NCI-H524 (cell line): ENCODE measurements around the gene ATP6V1G3.

ENCODE experiments used
- DNase-seq, 2 experiments: peaks; one replicate each; lab custom pipeline; 2025; lab: John Stamatoyannopoulos, UW

Gene ATP6V1G3, protein sequence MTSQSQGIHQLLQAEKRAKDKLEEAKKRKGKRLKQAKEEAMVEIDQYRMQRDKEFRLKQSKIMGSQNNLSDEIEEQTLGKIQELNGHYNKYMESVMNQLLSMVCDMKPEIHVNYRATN

DNA sequence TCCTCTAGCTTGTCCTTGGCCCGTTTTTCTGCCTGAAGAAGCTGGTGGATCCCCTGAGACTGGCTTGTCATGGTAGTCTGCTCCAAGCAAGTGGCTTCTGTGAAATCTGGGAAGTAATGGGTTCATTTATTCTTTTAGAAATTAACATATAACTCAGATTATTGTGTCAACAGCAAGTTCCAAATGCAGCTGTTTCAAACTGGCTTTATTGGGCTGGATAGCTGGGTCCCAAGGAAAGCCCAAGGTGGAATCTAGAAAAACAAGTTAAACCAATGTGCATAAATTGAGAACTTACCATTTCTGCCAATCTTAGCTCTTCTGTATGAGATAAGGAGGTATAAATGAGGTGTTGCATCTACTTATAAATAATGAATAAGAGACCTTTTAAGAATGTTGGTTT, at the start of gene ATP6V1G3:
Gene ATP6V1G3, minus strand, starts transcription at position 101 of the 400 bp plus-strand sequence. Its CDS starts 30 bp downstream, at position 71.
- DNase-seq, result no peak

- DNase-seq, result no peak
These were observed 48.4 kb upstream of the ATP6V1G3 start for GRCh38 chr1:198588845-198589244.

DNA sequence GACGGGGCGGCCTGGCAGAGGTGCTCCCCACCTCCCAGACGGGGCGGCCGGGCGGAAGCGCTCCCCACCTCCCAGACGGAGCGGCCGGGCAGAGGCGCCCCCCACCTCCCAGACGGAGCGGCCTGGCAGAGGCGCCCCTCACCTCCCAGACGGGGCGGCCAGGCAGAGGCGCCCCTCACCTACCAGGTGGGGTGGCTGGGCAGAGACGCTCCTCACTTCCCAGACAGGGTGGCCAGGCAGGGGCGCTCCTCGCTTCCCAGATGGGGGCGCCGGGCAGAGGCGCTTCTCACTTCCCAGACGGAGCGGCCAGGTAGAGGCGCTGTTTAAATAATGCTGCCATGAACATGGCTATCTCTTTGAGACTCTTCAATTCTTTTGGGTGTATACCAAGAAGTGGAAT, 43.7 kb upstream of the ATP6V1G3 start:
- no peak for DNase-seq

GRCh38 chr1:198583209-198583802, 42.8 kb upstream of the ATP6V1G3 start:
- peak; percentile 35 to 65 for DNase-seq

GRCh38 chr1:198577444-198577843, 37.0 kb upstream of the ATP6V1G3 start:
- no peak for DNase-seq

DNA sequence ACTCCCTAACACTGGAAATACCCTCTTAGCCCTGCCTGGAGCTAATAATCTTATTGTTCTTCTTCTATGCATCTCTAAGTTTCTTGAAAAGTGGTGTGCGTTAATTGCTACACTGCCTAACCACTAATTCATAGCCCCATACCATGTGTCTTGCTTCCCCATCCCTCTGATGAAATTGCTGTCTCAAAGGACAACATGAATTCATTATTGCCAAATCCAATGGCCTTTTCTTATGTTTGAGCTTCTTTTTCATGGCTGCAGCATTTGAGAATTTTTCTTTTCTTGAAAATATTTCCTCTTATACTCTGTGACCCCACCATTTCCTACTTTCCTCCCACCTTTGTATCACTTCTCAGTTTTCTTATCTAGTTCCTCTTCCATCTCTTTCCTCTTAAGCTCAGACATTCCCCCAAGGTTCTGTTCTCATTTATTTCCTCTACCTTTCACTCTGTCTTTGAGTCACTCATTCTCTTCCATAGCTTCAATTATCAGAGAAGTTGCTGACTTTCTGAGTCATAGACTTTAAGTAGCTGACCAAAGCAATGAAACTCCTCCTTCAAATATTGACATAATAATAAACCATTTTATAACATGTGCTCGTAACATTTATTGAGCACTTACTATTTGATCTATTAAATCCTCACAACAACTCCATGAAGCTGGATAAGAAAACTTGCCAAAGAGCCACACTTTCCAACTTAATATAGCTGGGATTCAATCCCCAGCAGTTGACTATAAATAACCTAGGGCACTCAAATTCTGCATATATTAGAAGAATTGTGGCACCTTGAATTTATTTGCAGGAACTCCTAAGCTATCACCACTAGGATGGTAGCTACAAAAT, 35.5 kb upstream of the ATP6V1G3 start:
- no peak for DNase-seq

DNA sequence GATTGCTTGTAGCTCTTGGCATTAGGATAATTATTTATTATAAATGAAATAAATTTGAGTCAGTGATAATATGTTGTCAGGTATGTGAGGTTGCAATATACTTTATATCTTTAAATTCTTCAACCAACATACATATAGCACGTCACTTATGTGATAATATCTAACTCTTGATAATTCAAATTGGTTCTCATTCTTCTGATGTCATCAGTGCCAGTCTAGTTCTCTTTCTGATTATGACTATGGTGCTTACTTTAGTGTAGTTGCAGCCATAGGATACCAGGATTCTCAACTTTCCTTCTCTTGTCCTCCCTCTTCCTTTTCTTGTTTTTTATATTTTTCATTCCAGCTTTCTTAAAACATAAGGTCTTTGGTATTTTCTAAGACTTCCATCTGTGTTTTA, 34.8 kb upstream of the ATP6V1G3 start:
- DNase-seq, result no peak

GRCh38 chr1:198574325-198574724, 33.8 kb upstream of the ATP6V1G3 start:
- no peak for DNase-seq

DNA sequence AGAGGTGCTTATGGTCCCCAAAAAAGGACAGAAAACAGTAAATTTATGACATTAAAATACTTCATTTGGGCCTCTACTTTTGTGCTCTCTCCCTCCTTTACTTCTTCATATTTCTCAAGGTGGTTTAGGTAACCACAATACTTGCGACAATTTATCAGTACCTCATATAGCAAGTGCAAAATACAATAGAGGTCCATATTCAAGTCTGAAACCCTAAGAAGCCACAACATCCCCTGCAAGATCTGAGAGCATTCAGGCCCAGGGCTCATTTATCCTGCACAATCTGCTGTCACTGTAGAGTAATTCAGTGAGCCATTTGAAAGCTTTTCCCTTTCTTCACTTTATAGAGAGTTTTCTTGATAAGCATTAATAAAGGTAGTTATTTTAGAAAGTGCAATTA, 24.2 kb upstream of the ATP6V1G3 start:
- DNase-seq, result no peak

- no peak for DNase-seq
These were observed 23.7 kb upstream of the ATP6V1G3 start for GRCh38 chr1:198564157-198564556.

- no peak for DNase-seq
These were observed 23.1 kb upstream of the ATP6V1G3 start for GRCh38 chr1:198563583-198563982.

DNA sequence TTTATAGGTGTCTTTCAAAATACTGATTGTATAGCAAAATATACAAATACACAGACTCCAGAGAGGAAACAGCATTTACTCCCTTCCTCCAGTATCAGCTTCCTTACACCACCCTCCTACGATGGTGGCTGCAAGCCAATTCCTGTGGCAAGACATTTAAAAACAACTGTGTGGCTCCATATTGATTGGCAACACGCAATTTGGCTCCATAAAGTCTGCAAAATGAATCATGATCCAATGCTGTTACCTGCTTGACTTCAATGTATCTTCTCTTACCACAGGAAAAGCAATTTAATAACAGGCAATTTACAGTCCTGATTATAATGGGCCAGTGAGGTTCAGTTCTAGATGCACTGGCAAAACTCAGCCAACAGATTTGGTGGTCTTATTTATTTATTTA, 19.7 kb upstream of the ATP6V1G3 start:
- DNase-seq, result no peak

DNA sequence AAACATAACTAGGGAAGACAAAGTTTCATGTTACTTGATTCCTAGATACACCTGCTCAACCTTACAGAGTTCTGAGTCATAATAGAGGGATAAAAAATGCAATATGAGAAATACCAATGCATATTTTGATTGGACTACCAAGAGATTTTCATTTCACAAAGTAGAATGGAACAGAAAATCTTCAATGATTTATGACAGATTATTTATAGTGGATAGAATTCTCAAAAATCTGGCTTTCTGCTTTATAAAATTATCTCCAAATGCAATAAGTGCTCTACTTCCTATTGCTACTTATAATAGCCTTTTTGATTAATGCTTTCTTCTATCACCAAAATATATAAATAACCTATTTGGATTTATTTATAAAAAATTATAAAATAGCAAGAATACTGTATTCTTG, 18.9 kb upstream of the ATP6V1G3 start:
- no peak for DNase-seq

GRCh38 chr1:198558402-198558801, 17.9 kb upstream of the ATP6V1G3 start:
- DNase-seq, result no peak

DNA sequence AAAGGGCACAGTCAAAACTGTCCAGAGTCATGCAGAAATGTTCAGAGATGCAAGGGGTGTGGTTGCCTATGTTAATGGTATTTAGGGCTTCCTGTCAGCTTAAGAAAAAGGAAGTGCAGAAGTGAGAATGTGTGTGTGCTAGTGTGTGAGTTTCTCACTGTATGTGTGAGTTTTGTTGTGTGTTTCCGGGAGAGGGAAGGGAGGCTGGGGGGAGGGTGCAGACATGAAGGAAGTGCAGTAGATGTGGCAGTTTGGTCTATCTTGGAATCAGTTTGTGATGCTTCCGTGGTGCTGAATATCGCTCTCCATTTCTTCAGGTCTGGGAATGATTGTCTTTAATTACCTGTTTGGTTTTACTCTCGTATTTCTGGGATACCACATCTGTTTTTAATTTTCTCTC, 16.5 kb upstream of the ATP6V1G3 start:
- DNase-seq, result no peak

DNA sequence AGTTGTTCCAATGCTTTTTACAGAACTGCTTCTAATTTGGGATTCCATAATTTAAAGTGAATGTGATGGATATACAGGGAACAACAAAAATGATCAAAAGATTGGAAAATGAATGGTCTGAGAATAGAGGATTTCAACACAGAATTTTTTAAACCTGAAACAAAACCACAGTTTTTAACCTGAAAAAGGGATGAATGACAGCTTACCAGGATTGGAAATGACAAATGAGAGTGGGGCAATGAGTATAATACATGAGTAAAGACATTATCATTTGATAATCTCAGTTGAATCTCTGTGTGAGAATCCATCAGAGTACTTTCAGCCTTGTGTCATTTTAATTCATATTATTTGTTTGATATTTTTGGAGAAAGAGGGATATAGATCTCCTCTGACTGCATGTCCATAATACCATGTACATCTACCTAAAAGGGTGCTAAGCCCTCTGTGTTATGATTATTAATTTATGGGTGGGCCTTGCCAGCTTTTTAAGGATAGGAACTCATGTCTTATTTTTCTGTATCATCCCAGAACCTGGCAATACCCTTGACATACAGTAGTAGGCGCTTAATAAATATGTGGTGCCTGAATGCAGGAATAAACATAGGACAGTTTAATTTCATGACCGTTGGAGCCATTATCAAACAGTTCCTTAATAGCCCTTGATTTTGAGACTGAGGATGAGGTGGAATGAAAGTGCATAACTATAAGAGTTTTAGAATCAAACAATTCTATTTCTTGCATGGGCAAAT, 12.4 kb upstream of the ATP6V1G3 start:
- no peak for DNase-seq

GRCh38 chr1:198550941-198551524, 10.6 kb upstream of the ATP6V1G3 start:
- no peak for DNase-seq

DNA sequence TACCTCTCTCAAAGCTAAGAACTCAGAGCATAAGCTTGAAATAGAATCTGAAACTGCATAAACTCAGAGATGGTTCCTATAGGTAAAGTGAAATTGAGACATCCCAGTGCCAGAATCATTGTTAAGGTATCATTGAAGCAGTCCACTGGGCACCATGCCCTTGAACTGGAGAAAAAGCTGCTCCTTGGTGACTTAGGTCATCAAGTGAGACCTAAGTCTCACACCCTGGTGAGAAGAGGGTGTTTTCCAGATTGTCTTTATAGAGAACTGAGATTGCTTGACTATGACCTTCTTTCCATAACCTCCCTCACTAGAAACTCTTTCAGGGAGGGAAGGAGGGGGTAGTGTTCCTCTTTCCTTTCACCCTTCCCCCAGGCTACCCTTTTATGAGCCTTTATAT, 9.4 kb upstream of the ATP6V1G3 start:
- no peak for DNase-seq

DNA sequence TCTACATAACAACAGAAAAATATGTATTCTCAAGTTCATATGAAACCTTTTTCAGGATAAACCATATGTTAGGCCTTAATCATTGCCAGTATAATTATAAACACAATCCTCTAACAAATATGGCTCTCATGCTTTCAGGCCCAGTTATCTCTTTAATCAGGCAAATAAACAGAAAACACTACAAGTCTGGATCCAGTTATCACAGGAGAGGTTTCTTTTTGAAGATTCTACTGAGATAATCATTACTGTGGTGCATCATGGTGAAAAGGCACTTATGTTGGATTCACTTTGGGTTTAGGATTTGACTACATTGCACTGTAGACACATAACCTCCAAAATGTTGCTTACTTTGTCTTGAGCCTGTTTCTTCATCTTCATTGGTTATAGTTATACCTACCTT, 8.4 kb upstream of the ATP6V1G3 start:
- no peak for DNase-seq

GRCh38 chr1:198545156-198545555, 4.7 kb upstream of the ATP6V1G3 start:
- no peak for DNase-seq

GRCh38 chr1:198544265-198544664, 3.8 kb upstream of the ATP6V1G3 start:
- DNase-seq, result no peak

- DNase-seq, result no peak
These were observed 3.3 kb upstream of the ATP6V1G3 start for GRCh38 chr1:198543670-198544260.
